Measurements from ENCODE around the gene EMC9. TPM values are rescaled to one million over a fixed set of nuclear protein-coding genes. Genes with fewer than 3 reads are reported as not detected.
A peak's percentile ranks its signal among the peaks of the same experiment; 100 is the strongest.

Gene EMC9
- total RNA-seq, 4 donors from 2014 or later: 7.4 to 38.7 (median 34.0) TPM

GRCh38 chr14:24093901-24094840 lies 47.2 kb downstream of the EMC9 start, which contains the start of gene PCK2:
Gene PCK2, plus strand, starts transcription at chr14:24094311. Its CDS starts 95 bp downstream, at chr14:24094406.
- peak within 1 kb of the TSS; percentile 72 to 96 (median 90) for H3K4me3 ChIP-seq
- peak within 1 kb of the TSS; percentile 94 to 100 (median 98) for H3K27ac ChIP-seq
- no peaks in the 10 kb centered on the region for H3K27me3 ChIP-seq
- no peaks in the 10 kb centered on the region for H3K9me3 ChIP-seq
- peaks cover 7 to 28% (median 15%) of the 10 kb centered on the region in 4 donors for H3K4me1 ChIP-seq
- TF ChIP-seq POLR2A (IDR thresholded peaks at IDR 0.05): peak; percentile 95 to 99
- peak in 3 of 6 experiments; percentile 0 to 28 (median 21) for TF ChIP-seq CTCF (IDR thresholded peaks at IDR 0.05)
- H3K36me3 ChIP-seq: peaks cover 0 to 21% (median 0%) of the 10 kb centered on the region in 3 donors
- peak; percentile 82 to 97 (median 96) for DNase-seq

- TF ChIP-seq CTCF (IDR thresholded peaks at IDR 0.05) (no peak), POLR2A (IDR thresholded peaks at IDR 0.05) (no peak)
- Histone ChIP-seq H3K27me3 (no peaks in the 10 kb centered on the region), H3K9me3 (no peaks in the 10 kb centered on the region), H3K27ac (peak overlapping the region; percentile 94 to 100 (median 98)), H3K36me3 (peaks cover 0 to 13% (median 0%) of the 10 kb centered on the region in 3 donors), H3K4me1 (peaks cover 7 to 28% (median 15%) of the 10 kb centered on the region in 4 donors), H3K4me3 (peak overlapping the region; percentile 72 to 96 (median 90))
- peak in 1 of 3 donors; percentile 50 for DNase-seq
These were observed 48.0 kb downstream of the EMC9 start for GRCh38 chr14:24093207-24093900.

GRCh38 chr14:24092505-24093206 lies 48.7 kb downstream of the EMC9 start:
- peaks cover 7 to 28% (median 15%) of the 10 kb centered on the region in 4 donors for H3K4me1 ChIP-seq
- TF ChIP-seq POLR2A (IDR thresholded peaks at IDR 0.05): no peak
- no peak for TF ChIP-seq CTCF (IDR thresholded peaks at IDR 0.05)

GRCh38 chr14:24092110-24092504 lies 49.3 kb downstream of the EMC9 start:
- H3K36me3 ChIP-seq: peaks cover 0 to 7% (median 0%) of the 10 kb centered on the region in 3 donors
- H3K4me1 ChIP-seq: peaks cover 7 to 28% (median 15%) of the 10 kb centered on the region in 4 donors
- peak in 2 of 3 donors; percentile 62 to 79 for DNase-seq
- no peak overlapping the region for H3K4me3 ChIP-seq
- peak overlapping the region in 3 of 4 donors; percentile 94 to 99 (median 98) for H3K27ac ChIP-seq
- no peaks in the 10 kb centered on the region for H3K27me3 ChIP-seq
- TF ChIP-seq POLR2A (IDR thresholded peaks at IDR 0.05) (peak in 1 of 2 donors; percentile 63), CTCF (IDR thresholded peaks at IDR 0.05) (peak in 3 of 6 experiments; percentile 52 to 60 (median 57))
- H3K9me3 ChIP-seq: no peaks in the 10 kb centered on the region

More at GRCh38 chr14:24092505-24093206, 48.7 kb downstream of the EMC9 start:
- H3K9me3 ChIP-seq: no peaks in the 10 kb centered on the region
- H3K27me3 ChIP-seq: no peaks in the 10 kb centered on the region
- H3K4me3 ChIP-seq: no peak overlapping the region
- peak overlapping the region; percentile 94 to 100 (median 98) for H3K27ac ChIP-seq
- DNase-seq: no peak
- H3K36me3 ChIP-seq: peaks cover 0 to 7% (median 0%) of the 10 kb centered on the region in 3 donors

GRCh38 chr14:24089890-24090289 lies 51.5 kb downstream of the EMC9 start:
- no peaks in the 10 kb centered on the region for H3K9me3 ChIP-seq
- H3K4me1 ChIP-seq: peaks cover 3 to 17% (median 11%) of the 10 kb centered on the region in 4 donors
- H3K4me3 ChIP-seq: no peak overlapping the region
- DNase-seq: no peak
- H3K27me3 ChIP-seq: no peaks in the 10 kb centered on the region
- H3K27ac ChIP-seq: no peak overlapping the region
- no peaks in the 10 kb centered on the region for H3K36me3 ChIP-seq
- TF ChIP-seq POLR2A (IDR thresholded peaks at IDR 0.05): no peak
- TF ChIP-seq CTCF (IDR thresholded peaks at IDR 0.05): no peak
